Smooth muscle cell (in vitro differentiated cells): ENCODE results near the gene KLHL29. TPM values are rescaled to one million over a fixed set of nuclear protein-coding genes. Genes with fewer than 3 reads are reported as not detected.

ENCODE experiments used
- DNase-seq: peaks from one replicate; lab custom pipeline; 2025; ENCODE audit not compliant: unreplicated experiment; lab: John Stamatoyannopoulos, UW
- H2AFZ ChIP-seq: fragments of 200-600 bp; sonication (generic); 2 replicates; pipeline ENCODE4 v1.6.0; 2016; ENCODE audit warnings: antibody characterized with exemption, low read depth, mild to moderate bottlenecking
- H3F3A ChIP-seq: fragments of 200-600 bp; sonication (generic); 2 replicates; pipeline ENCODE4 v1.6.0; 2017; ENCODE audit warnings: antibody characterized with exemption, low read depth
- H3K27ac ChIP-seq: fragments of 200-600 bp; sonication (generic); 2 replicates; pipeline ENCODE4 v1.5.1; 2016; ENCODE audit warnings: low read depth, mild to moderate bottlenecking
- H3K27me3 ChIP-seq: fragments of 200-600 bp; sonication (generic); 2 replicates; pipeline ENCODE4 v1.6.1; 2016; ENCODE audit warnings: low read depth, mild to moderate bottlenecking
- H3K36me3 ChIP-seq: fragments of 200-600 bp; sonication (generic); 2 replicates; pipeline ENCODE4 v1.5.1; 2016; ENCODE audit warnings: low read depth
- H3K4me1 ChIP-seq: fragments of 200-600 bp; sonication (generic); 2 replicates; pipeline ENCODE4 v1.5.1; 2016; ENCODE audit warnings: low read depth
- H3K4me2 ChIP-seq: fragments of 200-600 bp; sonication (generic); 2 replicates; pipeline ENCODE4 v1.6.0; 2016; ENCODE audit warnings: mild to moderate bottlenecking
- H3K4me3 ChIP-seq: fragments of 200-600 bp; sonication (generic); 2 replicates; pipeline ENCODE4 v1.5.1; 2016; ENCODE audit warnings: mild to moderate bottlenecking
- H3K79me2 ChIP-seq: fragments of 200-600 bp; sonication (generic); 2 replicates; pipeline ENCODE4 v1.6.0; 2016; ENCODE audit warnings: low read depth, mild to moderate bottlenecking
- H3K9ac ChIP-seq: fragments of 200-600 bp; sonication (generic); 2 replicates; pipeline ENCODE4 v1.6.0; 2016; ENCODE audit warnings: low read depth
- H3K9me3 ChIP-seq: fragments of 200-600 bp; sonication (generic); replicated peaks from 2 replicates; pipeline ENCODE4 v1.5.1; 2016; ENCODE audit warnings: low read depth
- H4K20me1 ChIP-seq: fragments of 200-600 bp; sonication (generic); 2 replicates; pipeline ENCODE4 v1.6.0; 2016; ENCODE audit warnings: low read depth
- CTCF ChIP-seq: fragments of 200-600 bp; sonication (generic); IDR thresholded peaks from 2 replicates; pipeline ENCODE4 v1.5.1; 2017; ENCODE audit warnings: borderline replicate concordance, mild to moderate bottlenecking, antibody characterized with exemption; ENCODE audit not compliant: insufficient read depth, poor library complexity, severe bottlenecking
- WGBS: methylation state at CpG from one replicate; pipeline ENCODE4 v1.1.7; 2016; ENCODE audit warnings: low lambda C conversion rate; 5-methylcytosine and 5-hydroxymethylcytosine counted together
- polyA plus RNA-seq: library from polyadenylated mRNA; unstranded; fragments of >200 nt; fragmentation: Nextera tagmentation; extraction: Ambion mirVana; gene quantifications from 2 replicates; pipeline ENCODE4 v1.2.1, GENCODE V29; 2016
- total RNA-seq: library from RNA; depleted of rRNA; stranded (reverse); fragments of >200 nt; gene quantifications from 2 replicates; pipeline ENCODE4 v1.2.3, GENCODE V29; 2014

Gene KLHL29
- total and polyA plus RNA-seq, 2 experiments from 2014 or later = 3.1 to 6.6 TPM

GRCh38 chr2:23476786-23477185, 91.8 kb downstream of the KLHL29 start:
- DNase-seq = no peak
- no peak for TF ChIP-seq CTCF
- no peak overlapping the region for H2AFZ ChIP-seq
- H3K27ac ChIP-seq = no peak overlapping the region
- no peaks in the 10 kb centered on the region for H4K20me1 ChIP-seq
- H3K9me3 ChIP-seq = no peaks in the 10 kb centered on the region
- no peaks in the 10 kb centered on the region for H3K79me2 ChIP-seq
- no peak overlapping the region for H3K4me2 ChIP-seq
- H3K4me1 ChIP-seq = peaks cover 12% of the 10 kb centered on the region
- H3K9ac ChIP-seq = no peak overlapping the region
- no peaks in the 10 kb centered on the region for H3F3A ChIP-seq
- H3K36me3 ChIP-seq = no peaks in the 10 kb centered on the region
- H3K4me3 ChIP-seq = no peak overlapping the region
- WGBS = 75% methylated on average over 6 of the region's 7 CpGs
- H3K27me3 ChIP-seq = no peaks in the 10 kb centered on the region

- 98% methylated on average over 11 of the region's 11 CpGs for WGBS
- Histone ChIP-seq H3F3A (no peaks in the 10 kb centered on the region), H3K9ac (no peak overlapping the region), H3K27ac (no peak overlapping the region), H3K36me3 (no peaks in the 10 kb centered on the region), H3K27me3 (no peaks in the 10 kb centered on the region), H3K4me1 (peaks cover 12% of the 10 kb centered on the region), H3K79me2 (no peaks in the 10 kb centered on the region), H3K4me2 (no peak overlapping the region), H2AFZ (no peak overlapping the region), H3K9me3 (no peaks in the 10 kb centered on the region), H4K20me1 (no peaks in the 10 kb centered on the region), H3K4me3 (no peak overlapping the region)
- DNase-seq = no peak
- no peak for TF ChIP-seq CTCF
These were observed 92.4 kb downstream of the KLHL29 start for GRCh38 chr2:23477392-23477791.

- 75% methylated on average over 17 of the region's 17 CpGs for WGBS
- no peak overlapping the region for H3K4me3 ChIP-seq
- no peaks in the 10 kb centered on the region for H3F3A ChIP-seq
- no peak overlapping the region for H2AFZ ChIP-seq
- H3K27me3 ChIP-seq = no peaks in the 10 kb centered on the region
- no peaks in the 10 kb centered on the region for H3K36me3 ChIP-seq
- DNase-seq = no peak
- no peak for TF ChIP-seq CTCF
- H3K79me2 ChIP-seq = no peaks in the 10 kb centered on the region
- H3K4me1 ChIP-seq = peaks cover 12% of the 10 kb centered on the region
- no peak overlapping the region for H3K9ac ChIP-seq
- H3K9me3 ChIP-seq = no peaks in the 10 kb centered on the region
- no peak overlapping the region for H3K27ac ChIP-seq
- no peaks in the 10 kb centered on the region for H4K20me1 ChIP-seq
- no peak overlapping the region for H3K4me2 ChIP-seq
These were observed 93.3 kb downstream of the KLHL29 start for GRCh38 chr2:23478087-23478932.
